Measurements from ENCODE around the gene PCBP3.
"Not testable (repeated sequence)": the region's sequence is repeated elsewhere in the genome, so short reads cannot be mapped to it uniquely, and the experiment has no call there.

Gene PCBP3

DNA sequence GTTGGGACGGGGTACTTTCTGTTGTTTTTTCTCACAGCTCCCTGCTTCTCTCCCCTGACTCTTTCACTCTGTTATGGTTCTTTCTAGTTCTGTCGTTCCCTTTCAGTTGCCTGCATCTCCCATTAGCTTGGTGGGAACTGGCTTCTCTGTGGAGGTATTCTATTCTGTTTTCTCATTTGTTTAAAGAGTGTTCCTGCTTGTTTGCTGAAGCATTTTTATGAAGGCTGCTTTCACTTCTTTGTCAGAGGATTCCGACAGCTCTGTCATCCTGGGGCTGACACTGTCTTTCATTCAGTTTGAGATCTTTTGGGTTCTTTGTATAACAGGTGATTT lies 242.0 kb downstream of the PCBP3 start:
- DNase-seq = no peak

DNA sequence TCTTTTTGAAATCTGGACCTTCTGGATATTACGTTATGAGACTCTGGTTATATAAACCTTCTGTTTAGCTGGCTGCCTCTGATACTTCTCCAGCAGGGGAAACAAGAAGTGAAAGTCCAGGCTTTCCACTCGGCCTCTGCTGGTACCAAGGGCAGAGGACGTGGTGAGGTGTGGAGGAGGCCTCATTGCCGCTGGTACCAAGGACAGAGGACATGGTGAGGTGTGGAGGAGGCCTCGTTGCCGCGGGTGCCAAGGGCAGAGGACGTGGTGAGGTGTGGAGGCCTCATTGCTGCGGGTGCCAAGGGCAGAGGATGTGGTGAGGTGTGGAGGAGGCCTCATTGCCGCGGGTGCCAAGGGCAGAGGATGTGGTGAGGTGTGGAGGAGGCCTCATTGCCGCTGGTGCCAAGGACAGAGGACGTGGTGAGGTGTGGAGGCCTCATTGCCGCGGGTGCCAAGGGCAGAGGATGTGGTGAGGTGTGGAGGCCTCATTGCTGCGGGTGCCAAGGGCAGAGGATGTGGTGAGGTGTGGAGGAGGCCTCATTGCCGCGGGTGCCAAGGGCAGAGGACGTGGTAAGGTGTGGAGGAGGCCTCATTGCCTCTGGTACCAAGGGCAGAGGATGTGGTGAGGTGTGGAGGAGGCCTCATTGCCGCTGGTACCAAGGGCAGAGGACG lies 242.5 kb downstream of the PCBP3 start:
- not testable (repeated sequence) for DNase-seq

DNA sequence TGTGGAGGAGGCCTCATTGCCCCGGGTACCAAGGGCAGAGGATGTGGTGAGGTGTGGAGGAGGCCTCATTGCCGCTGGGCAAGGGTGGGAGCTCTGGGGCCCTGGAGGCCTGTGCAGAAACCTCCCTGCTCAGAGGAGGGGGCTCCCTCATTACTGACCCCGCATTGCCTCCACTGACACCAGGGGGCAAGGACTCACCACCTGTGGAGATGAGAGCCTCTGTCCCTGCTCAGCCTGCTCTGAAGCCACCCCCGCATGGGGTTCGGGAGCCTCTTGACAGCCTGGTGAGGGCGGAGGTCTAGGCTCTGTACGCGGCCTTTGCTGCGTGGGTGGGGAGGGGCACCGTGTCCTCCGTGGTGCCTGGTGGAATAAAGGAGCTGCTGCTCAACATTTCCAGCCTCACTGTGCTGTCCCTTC lies 243.1 kb downstream of the PCBP3 start:
- no peak for DNase-seq

DNA sequence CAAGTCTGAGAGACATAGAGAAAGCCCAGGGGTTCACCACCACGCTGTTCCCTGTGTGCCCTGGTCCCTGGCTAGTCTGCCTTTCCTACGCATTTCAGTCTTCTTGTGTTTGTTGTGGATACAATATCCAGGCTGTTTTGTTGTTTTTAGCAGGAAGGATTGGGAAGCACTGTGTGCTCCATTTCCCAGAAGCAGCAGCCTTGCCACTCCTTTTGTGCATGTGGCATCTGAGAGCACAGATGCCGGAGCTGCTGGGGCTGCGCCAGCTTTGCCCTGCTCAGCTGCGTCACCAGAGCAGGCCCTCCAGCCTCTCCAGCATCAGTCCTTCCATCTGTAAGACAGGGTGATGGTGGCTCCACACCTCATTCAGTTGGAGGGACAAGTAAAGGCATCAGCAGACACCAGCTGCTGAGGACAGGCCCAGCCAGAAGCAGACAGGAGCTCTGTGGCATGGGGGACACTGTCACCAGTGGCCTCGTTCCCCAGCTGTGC lies 243.6 kb downstream of the PCBP3 start:
- DNase-seq = no peak

DNA sequence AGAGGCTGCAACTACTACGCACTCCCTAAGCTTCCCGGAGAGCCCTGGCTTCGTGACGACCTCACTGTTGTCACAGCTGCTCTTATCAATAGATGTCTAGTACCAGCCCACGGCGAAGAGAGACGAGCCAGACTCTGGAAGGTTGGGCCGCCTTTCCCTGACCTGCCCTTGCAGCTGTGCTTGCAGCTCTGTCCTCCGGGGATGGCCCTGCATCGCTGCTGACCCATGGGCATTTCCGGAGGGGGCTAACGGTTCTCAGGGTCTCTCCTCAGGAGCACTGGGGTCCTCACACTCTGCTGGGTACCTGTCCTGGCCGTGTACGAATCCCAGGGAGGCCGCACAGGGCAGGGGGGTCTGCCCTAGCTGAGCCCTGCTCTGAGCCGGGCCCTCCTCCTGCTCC lies 244.3 kb downstream of the PCBP3 start:
- DNase-seq = no peak

DNA sequence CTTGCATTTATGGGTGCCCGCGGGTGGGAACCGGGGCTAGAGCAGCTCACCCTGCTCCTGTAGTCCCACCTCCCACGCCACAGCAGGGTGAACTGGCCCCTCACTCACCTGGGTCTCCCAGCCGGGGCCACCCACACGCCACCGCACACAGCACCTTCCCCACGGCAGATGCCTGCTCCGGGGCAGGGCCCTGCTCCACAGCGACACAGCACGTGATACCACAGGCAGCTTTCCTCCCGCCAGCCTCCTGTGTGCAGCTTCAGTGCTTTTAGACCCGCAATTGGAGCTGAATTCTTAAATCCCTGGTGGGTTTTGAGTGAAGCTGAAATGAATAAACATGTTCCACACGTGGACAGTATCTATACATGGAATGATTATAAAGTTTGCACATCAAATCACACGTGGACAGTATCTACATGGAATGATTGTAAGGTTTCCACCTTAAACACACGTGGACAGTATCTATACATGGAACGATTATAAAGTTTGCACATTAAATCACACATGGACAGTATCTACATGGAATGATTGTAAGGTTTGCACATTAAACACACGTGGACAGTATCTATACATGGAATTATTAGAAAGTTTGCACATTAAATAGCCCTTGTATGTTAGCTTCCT lies 245.0 kb downstream of the PCBP3 start:
- DNase-seq = no peak

DNA sequence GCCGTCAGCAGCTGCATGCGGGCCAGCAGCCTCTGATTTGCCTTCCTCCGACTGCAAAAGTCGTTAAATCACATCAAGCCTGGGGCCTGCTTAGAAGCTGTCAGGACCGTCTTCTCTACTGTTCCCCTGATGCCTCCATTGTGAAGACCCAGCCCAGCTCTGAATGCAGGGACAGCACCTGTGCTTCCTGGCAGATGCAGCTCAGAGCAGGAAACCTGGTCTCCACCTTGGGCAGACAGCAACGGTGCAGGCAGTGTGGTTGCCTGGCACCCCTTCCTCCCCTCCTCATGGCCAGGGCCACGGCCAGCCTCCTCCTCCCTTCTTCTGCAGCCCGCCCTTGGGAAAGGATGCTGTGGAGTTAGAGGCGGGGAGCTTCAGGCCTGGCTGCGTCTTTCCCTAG lies 245.7 kb downstream of the PCBP3 start:
- no peak for DNase-seq

DNA sequence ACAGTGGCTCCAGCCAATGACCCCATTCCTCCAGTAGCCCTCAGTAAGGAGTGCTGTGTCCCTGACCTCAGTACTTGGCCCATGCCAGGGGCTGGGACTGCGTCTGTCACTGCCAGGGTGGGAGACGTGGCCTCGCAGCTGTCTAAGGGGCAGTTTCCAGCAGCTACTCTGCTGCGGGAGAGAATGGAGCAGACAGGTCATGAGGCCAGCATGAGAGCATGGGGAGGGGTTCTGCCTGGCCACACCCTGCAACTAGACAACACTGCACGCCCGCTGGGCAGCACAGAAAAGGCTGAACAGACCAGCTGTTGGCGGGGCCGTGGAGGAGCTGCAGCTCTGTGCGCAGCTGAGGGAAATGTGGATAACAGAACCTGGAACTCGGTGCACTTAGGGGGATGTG lies 246.4 kb downstream of the PCBP3 start:
- DNase-seq = no peak

DNA sequence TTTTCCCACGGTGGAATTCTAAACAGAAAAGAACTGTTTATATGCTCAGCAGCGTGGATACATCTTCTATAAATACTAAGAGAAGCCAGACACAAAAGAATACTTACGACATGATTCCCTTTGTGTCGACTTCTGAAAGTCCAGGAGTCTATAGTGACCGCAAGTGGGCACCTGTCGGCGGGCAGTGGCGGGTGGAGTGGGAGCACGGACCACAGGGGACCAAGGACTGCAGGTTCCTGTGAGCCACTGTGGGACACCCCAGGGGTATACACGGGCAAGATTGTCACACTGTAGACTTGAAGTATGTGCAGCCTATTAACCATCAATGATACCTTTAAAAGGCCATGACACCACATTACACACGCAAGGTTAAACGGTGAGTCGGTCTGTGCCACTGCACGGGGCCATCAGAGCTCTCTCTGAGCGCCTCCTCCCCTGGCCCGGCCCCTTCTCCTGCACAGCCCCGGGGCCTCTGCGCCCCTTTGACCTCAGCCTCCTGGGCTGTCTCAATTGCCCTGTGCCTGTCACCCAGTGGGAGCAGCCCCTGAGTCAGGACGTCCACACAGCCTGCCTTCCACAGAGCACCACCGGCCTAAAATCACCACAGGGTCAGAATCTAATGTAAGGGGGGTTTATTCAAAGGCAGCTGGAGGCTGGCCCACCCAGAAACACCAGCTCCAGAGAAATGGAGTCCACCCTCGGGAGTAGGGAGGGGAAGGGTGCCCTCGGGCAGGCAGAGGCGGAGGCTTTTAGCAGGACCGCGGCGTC lies 248.0 kb downstream of the PCBP3 start:
- no peak for DNase-seq

DNA sequence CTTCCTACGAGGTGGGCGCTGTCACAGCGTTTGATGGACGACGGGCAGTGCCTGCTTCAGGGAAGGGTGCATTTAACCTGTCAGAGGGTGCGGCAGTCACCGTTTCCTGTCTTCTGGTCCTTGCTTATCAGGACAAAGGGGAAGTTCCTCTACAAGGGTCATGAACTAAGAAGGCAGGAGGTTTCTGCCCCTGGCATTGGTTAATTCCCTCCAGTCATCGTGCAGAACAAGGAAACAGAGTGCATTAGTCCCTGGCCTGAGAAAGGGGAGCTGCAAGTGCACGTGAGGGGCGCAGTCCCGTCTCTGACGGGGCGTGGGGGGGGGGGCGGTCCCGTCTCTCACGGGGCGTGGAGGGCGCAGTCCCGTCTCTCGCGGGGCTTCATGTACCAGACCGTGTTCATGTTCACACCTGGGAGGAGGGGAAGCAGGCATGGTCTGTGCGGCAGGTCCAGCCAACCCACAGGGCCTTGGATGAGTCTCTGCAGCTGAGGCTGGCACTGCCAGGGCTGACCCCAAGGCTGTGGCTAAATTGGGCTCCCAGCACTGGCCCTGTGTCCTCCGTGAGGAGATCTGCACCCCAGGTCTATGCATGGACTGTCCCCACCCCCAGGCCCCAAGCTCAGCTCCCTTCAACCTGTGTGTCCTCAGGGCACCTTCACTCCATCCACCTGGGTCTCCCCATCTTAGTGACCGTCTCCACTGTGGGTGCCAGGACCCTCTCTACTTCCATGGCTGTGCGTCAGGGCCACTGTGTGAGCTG lies 248.8 kb downstream of the PCBP3 start:
- no peak for DNase-seq

DNA sequence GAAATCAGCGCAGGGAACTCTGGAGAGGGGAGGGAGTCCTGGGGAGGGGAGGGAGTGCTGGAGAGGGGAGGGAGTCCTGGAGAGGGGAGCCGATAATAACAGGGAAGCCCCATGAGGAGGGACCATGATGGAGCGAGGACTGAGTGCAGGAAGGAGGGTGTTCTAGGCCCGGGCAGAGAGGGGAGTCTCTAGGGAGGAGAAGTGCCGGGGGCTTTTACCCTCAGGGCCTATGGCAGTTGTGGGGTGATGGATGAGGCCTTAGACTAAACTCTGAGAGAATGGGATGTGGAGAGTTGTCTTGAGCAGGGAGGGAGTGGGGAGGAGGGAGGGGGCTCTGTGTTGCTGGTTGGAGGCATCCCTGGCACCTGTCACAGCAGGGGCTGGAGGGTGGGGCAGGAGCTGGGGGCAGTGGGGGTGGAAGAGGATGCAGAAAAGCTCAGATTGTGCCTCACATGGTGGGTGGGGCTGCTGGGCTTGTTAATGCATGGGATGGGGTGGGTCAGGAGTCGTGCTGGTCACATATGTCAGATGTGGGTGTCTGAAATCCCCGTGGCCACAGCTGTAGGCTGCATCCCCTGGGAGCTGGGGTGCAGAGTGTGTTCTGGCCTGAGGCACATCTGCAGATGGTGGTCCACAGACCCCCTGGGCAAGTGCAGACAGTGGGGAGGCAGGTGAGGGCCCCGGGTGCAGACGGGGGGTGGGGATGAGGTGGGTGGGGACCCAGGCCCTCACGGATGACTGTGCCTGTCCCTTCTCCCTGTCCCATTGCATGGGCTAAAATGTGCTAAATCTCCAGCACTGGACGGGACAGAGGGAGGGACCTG lies 249.6 kb downstream of the PCBP3 start:
- no peak for DNase-seq

DNA sequence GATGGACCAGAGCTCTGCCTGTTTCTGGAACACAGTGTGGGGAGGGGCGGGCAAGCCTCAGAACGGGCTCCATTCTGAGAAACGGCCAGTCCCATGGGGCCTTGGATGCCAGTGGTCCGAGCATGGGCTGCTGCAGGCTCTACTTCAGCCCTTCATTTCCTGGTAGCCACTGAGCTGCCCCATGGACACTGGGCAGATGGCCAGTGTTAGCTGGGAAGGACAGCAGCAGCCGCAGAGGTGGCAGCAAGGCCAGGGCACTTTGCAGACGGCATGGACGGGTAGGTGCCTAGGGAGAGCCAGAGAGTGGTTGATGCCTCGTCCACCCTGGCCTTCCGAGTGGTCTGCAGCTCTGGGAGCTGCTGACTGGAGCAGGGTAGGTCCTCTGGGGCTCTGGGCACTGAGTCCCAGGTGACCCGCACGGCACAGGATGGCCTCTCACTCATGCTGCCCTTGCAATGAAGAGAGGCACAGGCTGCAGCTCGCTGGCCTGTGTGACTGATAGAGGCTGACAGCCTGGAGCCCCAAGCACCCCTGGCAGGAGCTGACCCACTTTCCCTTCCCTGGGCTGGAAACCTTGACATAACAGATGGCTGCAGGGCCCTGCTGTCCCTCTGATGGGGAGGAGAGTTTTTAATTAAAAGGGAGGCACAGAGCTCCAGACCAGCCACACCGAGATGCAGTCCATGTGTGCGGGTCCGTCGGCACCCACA lies 250.4 kb downstream of the PCBP3 start:
- no peak for DNase-seq

DNA sequence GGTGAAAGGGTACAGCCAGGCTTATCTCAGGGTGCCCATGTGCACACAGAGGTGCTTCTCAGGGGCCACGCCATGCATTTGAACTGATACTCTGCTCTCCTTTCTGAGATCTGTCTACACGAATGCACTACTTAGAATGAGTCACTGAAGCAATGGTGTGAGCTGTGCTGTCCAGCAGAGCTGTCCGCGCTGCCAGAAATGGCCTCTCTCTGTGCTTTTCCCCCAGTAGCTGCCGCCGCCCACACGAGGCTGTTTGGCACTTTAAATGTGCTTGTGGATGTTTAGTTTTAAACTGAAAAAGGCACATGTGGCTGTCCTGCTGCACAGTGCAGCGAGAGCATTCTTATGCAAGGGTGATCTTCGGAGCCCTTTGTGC lies 250.9 kb downstream of the PCBP3 start:
- DNase-seq = no peak

DNA sequence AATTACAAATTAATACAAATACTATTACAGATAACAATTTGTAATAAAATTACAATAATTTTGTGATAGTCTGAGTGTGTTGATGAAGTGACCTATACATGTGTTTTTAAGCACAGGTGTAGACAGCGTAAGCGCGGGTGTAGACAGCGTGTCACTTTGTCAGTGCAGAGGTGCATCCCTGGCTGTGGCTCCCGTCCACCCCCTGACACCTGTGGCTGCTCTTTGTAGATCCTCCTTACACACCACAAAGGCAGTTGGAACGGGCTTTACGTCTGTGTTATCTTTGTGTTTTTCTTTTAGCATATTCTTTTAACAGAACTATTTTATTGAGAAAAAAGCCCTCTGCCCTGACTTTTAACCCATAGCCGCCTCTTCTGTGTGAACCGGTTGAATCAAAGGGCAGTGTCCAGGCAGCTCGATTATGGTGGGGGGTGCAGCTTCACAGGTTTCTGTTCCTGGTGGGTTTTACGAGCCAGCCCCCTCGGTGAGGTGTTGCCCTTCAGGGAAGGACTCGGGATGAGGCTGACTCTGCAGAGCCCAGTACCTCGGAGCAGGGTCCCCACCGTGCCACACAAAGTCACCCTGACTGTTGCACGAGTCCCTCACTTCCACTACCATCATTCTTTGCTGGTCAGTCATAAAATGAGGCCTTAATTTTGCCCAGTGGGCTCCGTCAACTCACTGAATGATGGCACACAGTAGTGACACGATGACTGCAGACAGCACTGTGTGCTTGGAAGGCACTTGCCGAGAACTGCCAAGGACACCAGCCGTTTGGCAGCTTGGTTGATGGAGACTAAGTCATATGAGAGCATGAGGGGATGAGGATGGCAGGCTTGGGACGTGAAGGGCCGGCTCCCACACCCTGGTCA lies 251.6 kb downstream of the PCBP3 start:
- DNase-seq = no peak

DNA sequence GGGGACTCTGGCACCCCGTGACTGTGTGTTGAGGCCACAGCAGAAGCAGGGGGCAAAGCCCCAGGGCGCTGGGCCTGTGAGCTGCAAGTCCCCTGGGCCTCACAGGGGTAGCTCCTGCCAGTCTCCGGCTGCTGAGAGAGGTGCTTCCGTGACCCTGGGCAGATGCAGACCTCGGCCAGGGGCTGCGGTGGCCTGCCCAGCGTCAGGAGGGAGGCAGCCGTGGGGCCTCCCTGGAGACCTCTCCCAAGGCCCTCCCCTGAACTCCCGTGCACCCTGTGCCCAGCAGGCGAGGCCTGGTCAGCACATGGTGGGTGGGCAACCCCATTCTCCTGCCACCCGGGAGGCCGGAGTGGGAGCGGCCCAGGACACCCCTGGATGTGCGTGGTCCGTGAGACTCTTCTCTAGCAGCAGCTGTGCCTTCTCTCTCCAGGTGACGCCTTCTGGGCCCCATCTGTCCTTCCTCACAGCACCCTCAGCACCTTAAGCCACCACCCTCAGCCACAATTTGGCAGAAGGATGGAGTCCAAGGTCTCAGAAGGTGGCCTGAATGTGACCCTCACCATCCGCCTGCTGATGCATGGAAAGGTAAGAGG lies 252.3 kb downstream of the PCBP3 start:
- DNase-seq = no peak

DNA sequence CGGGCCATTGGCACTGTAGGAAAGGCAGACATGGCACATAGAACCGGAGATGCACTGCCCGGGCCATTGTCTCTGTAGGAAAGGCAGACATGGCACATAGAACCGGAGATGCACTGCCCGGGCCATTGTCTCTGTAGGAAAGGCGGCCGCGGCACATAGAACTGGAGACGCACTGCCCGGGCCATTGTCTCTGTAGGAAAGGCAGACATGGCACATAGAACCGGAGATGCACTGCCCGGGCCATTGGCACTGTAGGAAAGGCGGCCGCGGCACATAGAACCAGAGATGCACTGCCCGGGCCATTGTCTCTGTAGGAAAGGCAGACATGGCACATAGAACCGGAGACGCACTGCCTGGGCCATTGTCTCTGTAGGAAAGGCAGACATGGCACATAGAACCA lies 252.9 kb downstream of the PCBP3 start:
- DNase-seq = not testable (repeated sequence)

DNA sequence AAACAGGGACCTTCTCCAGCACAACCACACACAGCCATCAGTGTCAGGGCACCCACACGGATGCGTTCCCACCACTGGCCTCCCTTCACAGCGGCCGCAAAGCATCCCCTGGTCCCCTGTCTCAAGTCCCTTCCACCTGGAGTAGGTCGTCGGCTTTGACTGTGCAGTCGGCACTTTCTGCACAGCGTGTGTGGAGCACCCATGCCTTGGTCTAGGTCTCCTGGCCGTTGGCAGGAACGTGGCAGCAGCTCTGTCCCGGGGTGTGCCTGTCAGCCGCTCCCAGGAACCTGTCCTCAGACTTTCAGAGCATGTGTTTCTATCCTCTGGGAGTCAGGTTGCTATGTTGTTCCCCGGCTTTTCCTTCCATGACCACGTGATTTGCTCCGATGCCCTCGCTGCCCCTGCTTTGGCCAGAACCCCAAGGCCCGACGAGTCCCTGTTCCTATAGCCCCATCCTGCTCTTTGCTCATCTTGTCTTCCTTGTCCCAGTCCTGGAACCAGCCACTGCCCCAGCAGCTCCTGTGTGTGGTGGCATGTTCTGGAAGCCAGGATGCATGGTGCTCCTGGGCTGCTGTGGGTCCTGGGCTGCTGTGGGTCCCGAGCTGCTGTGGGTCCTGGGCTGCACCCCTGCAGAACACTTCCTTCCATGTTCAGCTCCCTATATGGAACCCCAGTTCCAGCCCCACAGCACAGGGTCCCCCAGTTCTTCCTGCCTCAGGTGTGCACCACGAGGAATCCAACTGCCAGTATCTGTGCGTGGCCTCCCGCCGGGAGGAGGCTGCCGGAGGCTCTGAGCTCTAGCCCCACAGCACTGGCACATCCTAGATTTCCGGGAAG lies 253.9 kb downstream of the PCBP3 start:
- DNase-seq = no peak

DNA sequence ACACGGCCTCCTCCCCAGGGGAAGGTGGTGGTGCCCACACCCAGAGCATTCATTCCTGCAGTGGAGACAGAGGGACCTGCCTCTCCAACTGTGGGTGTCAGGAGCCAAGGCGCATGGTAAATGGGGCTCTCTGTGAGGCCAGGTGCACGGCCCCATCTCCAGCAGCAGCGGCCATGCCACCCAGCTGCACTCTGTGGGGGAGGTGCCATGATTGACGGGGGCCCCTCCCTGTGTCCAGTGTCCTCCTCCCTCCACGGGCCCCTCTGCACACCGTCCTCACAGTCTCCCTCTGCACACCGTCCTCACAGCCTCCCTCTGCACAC lies 254.5 kb downstream of the PCBP3 start:
- DNase-seq = no peak

DNA sequence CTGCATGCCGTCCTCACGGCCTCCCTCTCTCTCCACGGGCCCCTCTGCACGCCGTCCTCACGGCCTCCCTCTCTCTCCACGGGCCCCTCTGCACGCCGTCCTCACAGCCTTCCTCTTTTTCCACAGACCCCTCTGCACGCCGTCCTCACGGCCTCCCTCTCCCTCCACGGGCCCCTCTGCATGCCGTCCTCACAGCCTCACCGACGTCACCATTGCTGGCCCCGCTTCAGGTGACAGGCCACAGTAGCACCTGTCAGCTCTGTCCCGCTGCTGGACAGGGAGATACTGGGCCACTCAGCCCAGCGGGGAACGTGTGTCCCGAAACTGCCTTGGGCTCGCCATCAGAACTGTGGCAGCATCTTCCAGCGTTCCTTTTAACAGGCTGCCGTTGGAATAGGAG lies 255.3 kb downstream of the PCBP3 start:
- no peak for DNase-seq

All from NCI-H526 (cell line).